IPS DF 6.9 (cell line): ENCODE results near the gene PITPNM2.

Source experiments
- DNase-seq: peaks from one replicate; pipeline ENCODE4 v3.0.0-alpha.2; 2013; ENCODE audit warnings: low read depth, low spot score
- H3K27ac ChIP-seq: one replicate; pipeline ENCODE4 v1.5.1; 2013; ENCODE audit warnings: low read length, control low read depth
- H3K27me3 ChIP-seq: 2 replicates; pipeline ENCODE4 v1.6.1; 2013; ENCODE audit warnings: mild to moderate bottlenecking, low read length; ENCODE audit not compliant: control insufficient read depth, insufficient read depth
- H3K36me3 ChIP-seq: 2 replicates; pipeline ENCODE4 v1.6.1; 2013; ENCODE audit warnings: low read length; ENCODE audit not compliant: control insufficient read depth, insufficient read depth
- H3K4me1 ChIP-seq: 2 replicates; pipeline ENCODE4 v1.6.1; 2013; ENCODE audit warnings: low read length; ENCODE audit not compliant: control insufficient read depth, insufficient read depth
- H3K4me3 ChIP-seq: 2 replicates; pipeline ENCODE4 v1.5.1; 2013; ENCODE audit warnings: mild to moderate bottlenecking, low read length
- H3K9me3 ChIP-seq: 2 replicates; pipeline ENCODE4 v1.6.1; 2013; ENCODE audit warnings: low read length, inconsistent platforms; ENCODE audit not compliant: control insufficient read depth, insufficient read depth
- WGBS: extraction: QIAGEN DNeasy Blood & Tissue Kit; methylation state at CpG from one replicate; pipeline ENCODE4 v1.1.7; 2013; ENCODE audit warnings: mixed read lengths, missing lambda C conversion rate; ENCODE audit not compliant: insufficient read length, insufficient coverage; 5-methylcytosine and 5-hydroxymethylcytosine counted together

Gene PITPNM2

DNA sequence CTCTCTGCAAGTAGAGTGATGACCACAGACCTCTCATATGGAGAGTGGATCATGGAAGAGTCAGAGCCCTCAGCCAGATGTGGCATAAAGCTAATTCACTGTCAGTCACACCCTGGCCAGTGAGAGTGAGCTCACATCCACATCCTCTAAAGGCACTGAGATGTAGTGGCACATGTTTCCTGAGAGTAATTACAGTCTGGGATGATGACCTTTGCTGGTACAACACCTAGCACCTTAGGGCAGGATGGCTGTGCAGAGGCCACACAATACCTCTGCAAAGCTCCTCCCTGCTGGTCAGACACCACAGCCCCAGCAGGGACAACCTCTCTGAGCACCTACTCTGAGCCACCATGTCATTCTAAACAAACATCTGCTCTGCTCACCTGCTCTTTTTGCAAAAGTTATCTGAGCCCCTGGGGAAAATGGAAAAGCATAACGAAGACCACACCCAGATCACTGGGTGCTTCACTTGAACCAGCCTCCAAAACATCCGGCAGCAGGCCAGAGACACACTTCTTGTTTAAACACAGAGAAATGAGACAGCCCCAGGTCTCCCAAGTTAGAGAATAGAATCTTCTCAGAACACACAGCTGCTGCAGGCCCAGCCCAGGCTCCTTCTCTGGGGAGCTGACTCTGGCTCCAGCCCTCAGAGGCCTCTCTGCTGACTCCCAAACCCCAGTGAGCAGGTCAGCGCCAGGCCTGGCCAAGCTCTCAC is 30.3 kb downstream of the PITPNM2 start:
- H3K27me3 ChIP-seq = no peaks in the 10 kb centered on the region
- WGBS = no CpG with 5 or more reads among the region's 3 CpGs
- H3K9me3 ChIP-seq = no peaks in the 10 kb centered on the region
- no peak for DNase-seq
- no peak overlapping the region for H3K27ac ChIP-seq
- H3K4me3 ChIP-seq = no peak overlapping the region
- H3K36me3 ChIP-seq = no peaks in the 10 kb centered on the region
- no peaks in the 10 kb centered on the region for H3K4me1 ChIP-seq

DNA sequence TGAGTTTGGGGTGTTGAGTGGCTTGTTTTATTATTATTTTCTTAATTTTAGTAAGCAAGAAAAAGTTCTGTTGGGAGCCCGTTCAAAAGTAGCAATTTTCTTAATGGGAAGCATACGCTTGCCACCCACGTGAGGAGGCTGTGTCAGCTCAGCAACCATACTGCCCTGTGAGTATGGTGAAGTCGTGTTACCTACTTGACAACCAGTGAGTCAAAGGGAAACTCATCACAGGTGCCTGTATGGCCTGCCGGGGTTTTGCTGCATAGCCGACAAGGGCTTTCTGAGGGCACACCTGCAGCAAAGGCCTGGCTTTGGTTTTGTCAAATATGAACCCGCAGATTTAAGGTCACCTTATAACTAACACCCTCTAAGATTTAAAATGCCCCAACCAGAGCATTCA is 31.1 kb downstream of the PITPNM2 start:
- no peaks in the 10 kb centered on the region for H3K9me3 ChIP-seq
- H3K36me3 ChIP-seq = no peaks in the 10 kb centered on the region
- no peak overlapping the region for H3K4me3 ChIP-seq
- WGBS = no CpG with 5 or more reads among the region's 7 CpGs
- no peaks in the 10 kb centered on the region for H3K4me1 ChIP-seq
- H3K27me3 ChIP-seq = no peaks in the 10 kb centered on the region
- DNase-seq = no peak
- no peak overlapping the region for H3K27ac ChIP-seq

DNA sequence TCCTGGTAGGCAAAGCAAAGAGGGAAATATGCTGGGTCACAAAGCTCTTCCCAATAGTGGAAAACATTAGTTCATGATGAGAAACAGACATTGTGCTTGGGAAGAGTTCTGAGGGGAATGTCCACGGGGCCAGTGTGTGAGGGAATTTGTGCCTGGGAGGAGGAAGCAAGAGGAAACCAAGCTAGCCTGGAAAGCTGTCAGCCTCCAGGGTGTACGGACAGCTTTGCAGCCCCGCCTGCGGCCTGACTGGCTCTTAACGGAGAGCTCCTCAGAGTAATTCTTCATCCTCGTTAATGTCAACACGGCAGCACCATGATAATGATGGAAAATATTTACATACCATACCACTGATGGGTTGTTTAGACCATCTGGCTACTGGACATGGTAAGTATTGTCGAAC is 32.4 kb downstream of the PITPNM2 start:
- no peak for DNase-seq
- no peak overlapping the region for H3K4me3 ChIP-seq
- H3K27me3 ChIP-seq = no peaks in the 10 kb centered on the region
- no peak overlapping the region for H3K27ac ChIP-seq
- no peaks in the 10 kb centered on the region for H3K4me1 ChIP-seq
- no peaks in the 10 kb centered on the region for H3K36me3 ChIP-seq
- no peaks in the 10 kb centered on the region for H3K9me3 ChIP-seq
- no CpG with 5 or more reads among the region's 8 CpGs for WGBS

DNA sequence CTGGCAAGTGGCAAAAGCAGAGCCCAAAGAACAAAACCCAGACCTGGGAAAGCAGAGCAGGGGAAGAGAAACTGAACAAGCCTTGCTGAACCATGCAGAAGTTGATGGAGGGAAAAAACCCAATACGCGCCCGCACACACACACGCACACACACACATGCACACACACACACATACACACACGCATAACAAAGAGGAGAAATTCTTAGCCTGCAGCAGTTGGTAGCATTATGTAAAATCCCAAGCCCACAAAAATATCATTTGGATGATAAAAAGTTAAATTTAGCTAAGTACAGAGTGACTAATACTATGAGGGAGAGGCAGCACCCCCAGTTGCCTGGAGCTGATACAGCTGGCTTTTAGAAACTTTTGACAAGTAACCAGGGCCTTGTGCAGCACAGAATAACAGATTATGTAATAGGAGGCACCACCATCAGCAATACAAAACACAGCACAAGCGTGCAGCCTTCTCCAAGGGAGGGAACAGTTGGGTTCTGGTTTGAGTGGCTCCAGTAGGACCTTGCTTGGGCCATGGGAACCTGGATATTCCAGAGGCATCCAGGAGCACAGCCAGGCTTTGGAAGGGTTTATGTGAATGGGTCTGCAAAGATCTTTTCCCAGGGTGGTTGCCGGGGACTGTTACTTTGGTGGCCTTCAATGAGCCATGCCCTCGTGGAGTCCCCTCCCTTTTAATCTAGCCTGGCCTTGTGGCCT is 35.3 kb downstream of the PITPNM2 start:
- H3K4me1 ChIP-seq = no peaks in the 10 kb centered on the region
- H3K4me3 ChIP-seq = no peak overlapping the region
- DNase-seq = no peak
- no CpG with 5 or more reads among the region's 8 CpGs for WGBS
- H3K9me3 ChIP-seq = no peaks in the 10 kb centered on the region
- no peaks in the 10 kb centered on the region for H3K27me3 ChIP-seq
- H3K36me3 ChIP-seq = no peaks in the 10 kb centered on the region
- no peak overlapping the region for H3K27ac ChIP-seq

DNA sequence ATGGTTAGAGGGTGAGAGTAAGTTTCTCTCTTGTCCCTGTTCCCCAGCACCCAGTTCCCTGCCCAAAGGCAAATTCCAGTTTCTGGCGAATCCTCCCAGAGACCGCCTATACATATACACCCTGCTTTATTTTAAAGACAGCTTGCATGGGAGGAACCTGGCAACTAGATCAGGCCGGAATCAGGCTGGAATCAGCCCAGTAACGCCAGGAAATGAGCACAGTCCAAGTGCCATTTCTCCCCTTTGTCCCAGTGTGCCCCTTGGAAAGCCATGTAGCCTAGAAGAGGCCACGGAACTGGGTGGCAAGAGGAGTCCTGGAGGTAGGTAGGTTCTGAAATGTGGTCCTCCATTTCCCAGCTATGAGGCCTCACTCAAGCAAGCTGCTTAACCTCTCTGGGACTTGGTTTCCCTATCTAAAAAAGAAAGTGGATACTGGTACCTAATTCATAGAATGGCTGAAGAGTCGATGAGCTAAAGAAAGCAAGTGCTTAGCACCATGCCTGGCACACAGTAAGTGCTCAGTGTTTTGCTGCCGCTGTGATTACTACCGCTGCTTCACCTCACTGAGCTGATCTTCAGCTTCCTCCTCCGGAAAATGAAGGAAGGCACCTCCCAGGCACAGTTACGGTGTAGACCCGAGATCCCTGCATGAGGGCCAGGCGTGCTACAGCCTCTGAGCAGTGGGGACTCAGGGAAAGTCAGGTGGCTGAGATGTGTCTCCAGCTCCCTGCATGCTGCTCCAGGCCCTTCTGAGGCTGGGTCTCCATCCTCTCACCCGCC is 36.4 kb downstream of the PITPNM2 start:
- Histone ChIP-seq H3K36me3 (no peaks in the 10 kb centered on the region), H3K27me3 (no peaks in the 10 kb centered on the region), H3K27ac (no peak overlapping the region), H3K4me1 (no peaks in the 10 kb centered on the region), H3K9me3 (no peaks in the 10 kb centered on the region), H3K4me3 (no peak overlapping the region)
- no peak for DNase-seq
- no CpG with 5 or more reads among the region's 13 CpGs for WGBS

DNA sequence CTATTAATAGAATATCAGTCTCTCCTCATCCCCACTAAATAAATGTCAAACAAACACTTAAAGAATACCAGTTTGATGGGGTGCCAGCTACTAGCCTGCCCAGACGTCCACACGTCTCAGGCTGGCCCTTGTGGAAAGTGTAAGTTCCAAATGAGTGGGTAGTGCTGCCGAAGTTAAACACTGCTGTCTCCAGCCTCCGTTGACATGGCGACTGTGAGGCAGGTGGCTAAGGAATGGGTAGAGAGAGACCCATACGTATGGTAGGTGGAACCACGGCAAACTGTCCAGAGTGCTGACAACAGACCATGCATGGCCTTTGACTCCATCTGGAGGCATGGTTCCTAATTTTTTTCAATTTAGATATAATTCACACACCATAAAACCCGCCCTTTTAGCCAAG is 37.9 kb downstream of the PITPNM2 start:
- WGBS = no CpG with 5 or more reads among the region's 8 CpGs
- H3K9me3 ChIP-seq = no peaks in the 10 kb centered on the region
- H3K36me3 ChIP-seq = no peaks in the 10 kb centered on the region
- H3K4me3 ChIP-seq = no peak overlapping the region
- no peak overlapping the region for H3K27ac ChIP-seq
- no peaks in the 10 kb centered on the region for H3K4me1 ChIP-seq
- no peaks in the 10 kb centered on the region for H3K27me3 ChIP-seq
- no peak for DNase-seq

DNA sequence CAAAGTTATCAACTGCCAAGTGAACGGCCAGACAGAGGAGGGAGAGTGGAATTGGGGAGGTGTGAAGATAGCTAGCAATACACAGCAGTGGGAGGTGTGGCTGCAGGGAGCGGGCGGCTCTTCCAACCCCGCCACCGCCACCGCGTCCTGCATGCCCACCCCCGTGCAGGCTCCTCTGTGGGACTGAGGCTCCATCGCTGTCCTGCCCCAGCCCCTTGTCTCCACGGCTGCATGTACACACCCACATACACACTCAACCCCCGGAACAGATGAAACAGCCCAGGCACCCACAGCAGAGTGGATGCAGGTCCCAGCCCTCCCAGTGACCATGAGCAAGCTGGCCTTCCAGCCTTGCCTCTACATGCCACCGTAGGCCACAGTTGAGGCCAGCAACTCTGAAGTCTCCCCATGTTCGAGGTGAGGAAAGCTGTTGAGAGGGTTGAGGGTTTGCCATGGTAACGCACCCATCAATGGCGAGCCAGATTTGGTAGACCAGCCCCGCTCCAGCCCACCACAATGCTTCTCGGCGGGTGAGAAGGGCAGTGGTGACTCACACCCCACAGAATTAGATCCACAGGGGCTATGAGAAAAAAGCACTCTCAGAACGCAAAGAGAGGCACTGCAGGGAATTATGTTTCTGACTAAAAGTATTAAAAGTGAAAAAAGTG is 39.3 kb downstream of the PITPNM2 start:
- Histone ChIP-seq H3K4me1 (peaks cover 5% of the 10 kb centered on the region), H3K27me3 (no peaks in the 10 kb centered on the region), H3K9me3 (no peaks in the 10 kb centered on the region), H3K27ac (no peak overlapping the region), H3K4me3 (no peak overlapping the region), H3K36me3 (no peaks in the 10 kb centered on the region)
- no CpG with 5 or more reads among the region's 19 CpGs for WGBS
- DNase-seq = no peak

DNA sequence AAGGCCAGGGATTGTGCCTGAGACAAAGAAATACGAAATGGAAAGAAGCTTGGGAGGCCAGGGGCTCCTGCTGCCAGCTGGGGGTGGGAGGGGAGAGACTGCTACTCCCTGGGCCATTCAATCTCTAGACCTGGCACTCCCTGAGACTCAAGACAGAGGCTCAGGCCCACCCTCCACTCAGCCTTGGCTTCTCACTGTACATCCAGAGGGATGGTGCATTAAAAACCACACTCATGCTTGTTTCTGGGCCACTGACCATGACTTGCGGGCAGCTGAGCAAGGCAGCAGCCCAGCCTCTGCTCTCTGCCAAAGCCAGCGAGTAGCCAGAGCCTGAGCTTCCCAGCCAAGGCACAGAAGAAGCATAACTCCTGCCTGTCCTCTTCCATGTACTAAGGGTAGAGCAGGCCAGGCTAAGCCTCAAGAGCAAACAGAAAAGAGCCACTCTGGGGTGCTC is 41.5 kb downstream of the PITPNM2 start:
- Histone ChIP-seq H3K27ac (no peak overlapping the region), H3K36me3 (no peaks in the 10 kb centered on the region), H3K4me1 (peaks cover 9% of the 10 kb centered on the region)

DNA sequence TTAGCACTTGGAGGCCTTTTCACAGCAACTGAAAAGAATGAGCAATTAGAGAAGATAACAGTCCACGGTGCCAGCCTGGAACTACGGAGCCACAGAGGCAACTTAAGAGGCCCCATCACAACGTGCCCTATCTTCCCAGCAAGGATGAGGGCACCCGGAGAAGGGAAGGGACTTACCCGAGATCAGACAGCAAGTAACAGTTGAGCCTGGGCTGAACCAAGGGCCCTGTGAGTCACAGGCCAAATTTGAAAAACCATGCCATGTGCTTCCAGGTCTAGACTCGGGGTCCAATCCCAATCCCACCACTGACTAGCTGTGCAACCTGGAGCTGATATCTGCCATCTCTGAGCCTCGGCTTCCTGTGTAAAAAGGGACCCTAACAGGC is 42.2 kb downstream of the PITPNM2 start:
- Histone ChIP-seq H3K27ac (no peak overlapping the region), H3K4me3 (no peak overlapping the region), H3K4me1 (peaks cover 9% of the 10 kb centered on the region), H3K27me3 (no peaks in the 10 kb centered on the region), H3K36me3 (no peaks in the 10 kb centered on the region), H3K9me3 (no peaks in the 10 kb centered on the region)
- no CpG with 5 or more reads among the region's 7 CpGs for WGBS
- no peak for DNase-seq

More for the DNA sequence above, 41.5 kb downstream of the PITPNM2 start:
- WGBS = no CpG with 5 or more reads among the region's 3 CpGs
- Histone ChIP-seq H3K4me3 (no peak overlapping the region), H3K27me3 (no peaks in the 10 kb centered on the region), H3K9me3 (no peaks in the 10 kb centered on the region)
- DNase-seq = no peak
